Karpas-422 (cell line): ENCODE results near the gene SEC14L6. TPM values are rescaled to one million over a fixed set of nuclear protein-coding genes. Genes with fewer than 3 reads are reported as not detected.

Source experiments
- DNase-seq: peaks from one replicate; pipeline ENCODE4 v3.0.0-alpha.2; 2015
- H2AFZ ChIP-seq: fragments of 200-600 bp; sonication (generic); 2 replicates; pipeline ENCODE4 v1.6.1; 2014; ENCODE audit warnings: antibody characterized with exemption, low read length, mixed read lengths
- H3K27ac ChIP-seq: fragments of 200-600 bp; sonication (generic); 2 replicates; pipeline ENCODE4 v1.5.1; 2014; ENCODE audit warnings: mild to moderate bottlenecking, low read length, moderate library complexity
- H3K27me3 ChIP-seq: fragments of 200-600 bp; sonication (generic); 2 replicates; pipeline ENCODE4 v1.6.1; 2014; ENCODE audit warnings: low read length, mixed read lengths
- H3K36me3 ChIP-seq: fragments of 200-600 bp; sonication (generic); 2 replicates; pipeline ENCODE4 v1.6.1; 2014; ENCODE audit warnings: low read length, mixed read lengths; ENCODE audit not compliant: insufficient read depth
- H3K4me1 ChIP-seq: fragments of 200-600 bp; sonication (generic); 2 replicates; pipeline ENCODE4 v1.6.1; 2014; ENCODE audit warnings: mild to moderate bottlenecking, low read length, mixed read lengths
- H3K4me2 ChIP-seq: fragments of 200-600 bp; sonication (generic); 2 replicates; pipeline ENCODE4 v1.6.1; 2014; ENCODE audit warnings: low read length, low read depth, mild to moderate bottlenecking; ENCODE audit not compliant: poor library complexity, severe bottlenecking
- H3K4me3 ChIP-seq: fragments of 200-600 bp; sonication (generic); 2 replicates; pipeline ENCODE4 v1.5.1; 2014; ENCODE audit warnings: mild to moderate bottlenecking, antibody characterized with exemption, low read length, mixed read lengths
- H3K79me2 ChIP-seq: fragments of 200-600 bp; sonication (generic); 2 replicates; pipeline ENCODE4 v1.6.1; 2014; ENCODE audit warnings: mild to moderate bottlenecking, low read length, mixed read lengths
- H3K9ac ChIP-seq: fragments of 200-600 bp; sonication (generic); 2 replicates; pipeline ENCODE4 v1.6.0; 2014; ENCODE audit warnings: low read length
- H3K9me2 ChIP-seq: fragments of 200-600 bp; sonication (generic), shearing (Covaris generic); replicated peaks from 2 replicates; pipeline ENCODE4 v1.6.0; 2014; ENCODE audit warnings: mild to moderate bottlenecking, low read length, moderate library complexity; ENCODE audit not compliant: insufficient read depth
- H3K9me3 ChIP-seq: fragments of 300-700, 200-600 bp; sonication (generic); 2 replicates; pipeline ENCODE4 v1.6.1; 2014; ENCODE audit warnings: low read length, mixed read lengths
- H4K20me1 ChIP-seq: fragments of 200-600 bp; sonication (generic); 2 replicates; pipeline ENCODE4 v1.6.1; 2014; ENCODE audit warnings: mild to moderate bottlenecking, antibody characterized with exemption, low read length, low read depth; ENCODE audit not compliant: insufficient read depth
- total RNA-seq: library from RNA; depleted of rRNA; stranded (reverse); fragments of >200 nt; shearing (Covaris generic); gene quantifications from 2 replicates; pipeline ENCODE4 v1.2.3, GENCODE V29; 2014; ENCODE audit warnings: low replicate concordance

Gene SEC14L6
- total RNA-seq, 1 experiment from 2014 or later = not detected

DNA sequence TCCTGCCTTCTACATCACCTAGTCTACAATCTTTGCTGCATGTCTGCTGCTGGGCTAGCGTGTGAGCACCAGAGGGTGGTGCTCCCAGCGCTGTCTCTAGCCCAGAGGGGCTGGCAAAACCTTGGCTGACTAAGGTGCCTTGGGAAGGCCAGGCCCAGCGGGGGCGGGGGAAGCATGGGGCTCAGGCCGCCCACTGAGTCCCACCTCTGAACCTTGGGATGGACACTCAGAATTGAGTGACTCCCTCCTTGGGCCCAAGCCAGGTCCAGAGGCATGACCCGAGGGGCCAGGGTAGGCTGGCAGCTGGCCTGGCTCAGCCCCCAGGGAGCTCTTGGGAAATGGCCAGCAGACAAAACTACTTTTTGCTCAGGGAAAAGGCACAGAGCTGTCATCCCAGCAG is 35.5 kb upstream of the SEC14L6 start:
- Histone ChIP-seq H3K4me3 (no peak overlapping the region), H3K27me3 (no peaks in the 10 kb centered on the region), H3K4me1 (no peaks in the 10 kb centered on the region), H3K27ac (no peak overlapping the region), H3K36me3 (peaks cover 24% of the 10 kb centered on the region), H3K79me2 (no peaks in the 10 kb centered on the region), H2AFZ (no peak overlapping the region), H3K4me2 (no peak overlapping the region), H3K9me2 (no peaks in the 10 kb centered on the region), H3K9me3 (no peaks in the 10 kb centered on the region), H4K20me1 (peaks cover 14% of the 10 kb centered on the region; the same call in 1 of the 2 replicates), H3K9ac (no peak overlapping the region)
- DNase-seq = no peak

DNA sequence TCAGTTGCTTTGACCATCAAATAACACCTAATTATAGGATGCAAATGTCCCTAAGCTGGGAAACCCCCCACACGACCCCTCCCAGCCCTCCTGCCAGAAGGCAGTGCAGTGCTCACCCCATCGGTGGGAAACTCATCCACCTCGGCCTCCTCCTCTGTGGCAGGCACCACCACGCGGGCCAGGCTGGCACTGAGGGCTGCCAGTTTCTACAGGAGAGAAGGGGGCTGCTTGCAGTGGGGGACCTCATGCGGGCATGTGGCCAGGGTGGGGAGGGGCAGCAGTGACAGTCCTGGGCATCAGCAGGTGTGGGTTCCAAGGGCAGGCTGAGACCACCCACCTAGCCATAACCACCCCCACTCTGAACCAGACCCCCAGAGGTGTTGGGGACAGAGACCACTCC is 34.4 kb upstream of the SEC14L6 start:
- H3K27ac ChIP-seq = no peak overlapping the region
- H3K79me2 ChIP-seq = no peaks in the 10 kb centered on the region
- no peaks in the 10 kb centered on the region for H3K27me3 ChIP-seq
- H3K9me2 ChIP-seq = no peaks in the 10 kb centered on the region
- H3K9ac ChIP-seq = no peak overlapping the region
- DNase-seq = no peak
- H3K36me3 ChIP-seq = peaks cover 16% of the 10 kb centered on the region
- H4K20me1 ChIP-seq = peaks cover 12% of the 10 kb centered on the region; the same call in 1 of the 2 replicates
- H3K4me2 ChIP-seq = no peak overlapping the region
- no peak overlapping the region for H2AFZ ChIP-seq
- no peak overlapping the region for H3K4me3 ChIP-seq
- H3K4me1 ChIP-seq = no peaks in the 10 kb centered on the region
- H3K9me3 ChIP-seq = no peaks in the 10 kb centered on the region

DNA sequence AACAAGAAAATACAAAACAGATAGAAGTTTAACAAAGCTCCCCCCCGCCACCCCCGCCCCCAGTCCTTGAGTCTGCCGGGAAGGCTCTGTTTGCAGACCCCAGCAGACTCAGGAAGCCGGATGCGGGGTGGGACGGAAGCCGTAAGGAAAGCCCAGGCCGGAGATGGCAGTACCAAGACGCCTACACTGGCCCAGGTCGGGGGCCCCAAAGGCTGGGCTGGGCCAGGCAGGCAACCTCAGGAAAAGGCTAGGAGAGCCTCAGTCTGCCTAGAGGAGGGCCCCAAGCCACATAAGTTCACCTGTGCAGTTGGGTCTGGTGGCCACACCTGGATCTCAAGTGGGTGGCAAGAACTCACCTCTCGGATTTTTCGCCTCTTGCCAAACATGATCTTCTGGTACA is 31.9 kb upstream of the SEC14L6 start:
- Histone ChIP-seq H3K27ac (no peak overlapping the region), H4K20me1 (0 out of 2 replicates have a peak, but pooled peaks cover 11% of the 10 kb centered on the region), H3K9ac (no peak overlapping the region), H3K4me1 (no peaks in the 10 kb centered on the region), H3K4me3 (no peak overlapping the region), H3K79me2 (no peaks in the 10 kb centered on the region), H3K36me3 (peaks cover 12% of the 10 kb centered on the region), H3K9me3 (no peaks in the 10 kb centered on the region), H3K4me2 (no peak overlapping the region), H3K9me2 (no peaks in the 10 kb centered on the region), H2AFZ (no peak overlapping the region), H3K27me3 (no peaks in the 10 kb centered on the region)
- DNase-seq = no peak

DNA sequence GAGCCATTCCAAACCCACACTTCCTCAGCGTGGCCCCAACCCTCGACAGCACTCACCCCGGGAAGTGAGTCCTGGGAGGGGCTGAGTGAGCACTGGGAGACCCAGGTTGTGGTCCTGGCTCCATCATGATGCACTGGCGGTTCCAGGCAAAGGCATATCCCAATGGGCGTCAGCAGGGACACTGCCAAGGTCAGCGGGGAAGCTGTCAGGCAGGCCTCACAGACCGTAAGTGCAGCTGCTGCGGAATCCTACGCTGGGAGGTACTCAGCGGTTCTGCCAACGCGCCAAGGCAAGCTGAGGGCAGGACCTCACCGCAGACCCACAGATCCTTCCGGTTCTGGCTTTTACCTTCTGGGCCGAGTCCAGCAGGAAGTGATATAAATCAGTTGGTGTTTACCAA is 29.3 kb upstream of the SEC14L6 start:
- Histone ChIP-seq H3K9me2 (no peaks in the 10 kb centered on the region), H3K9me3 (no peaks in the 10 kb centered on the region), H3K4me1 (no peaks in the 10 kb centered on the region), H3K79me2 (no peaks in the 10 kb centered on the region), H3K27ac (no peak overlapping the region), H3K4me2 (no peak overlapping the region), H3K4me3 (no peak overlapping the region), H3K27me3 (no peaks in the 10 kb centered on the region), H2AFZ (no peak overlapping the region), H3K9ac (no peak overlapping the region), H4K20me1 (0 out of 2 replicates have a peak, but pooled peaks cover 21% of the 10 kb centered on the region), H3K36me3 (peaks cover 6% of the 10 kb centered on the region)
- no peak for DNase-seq

DNA sequence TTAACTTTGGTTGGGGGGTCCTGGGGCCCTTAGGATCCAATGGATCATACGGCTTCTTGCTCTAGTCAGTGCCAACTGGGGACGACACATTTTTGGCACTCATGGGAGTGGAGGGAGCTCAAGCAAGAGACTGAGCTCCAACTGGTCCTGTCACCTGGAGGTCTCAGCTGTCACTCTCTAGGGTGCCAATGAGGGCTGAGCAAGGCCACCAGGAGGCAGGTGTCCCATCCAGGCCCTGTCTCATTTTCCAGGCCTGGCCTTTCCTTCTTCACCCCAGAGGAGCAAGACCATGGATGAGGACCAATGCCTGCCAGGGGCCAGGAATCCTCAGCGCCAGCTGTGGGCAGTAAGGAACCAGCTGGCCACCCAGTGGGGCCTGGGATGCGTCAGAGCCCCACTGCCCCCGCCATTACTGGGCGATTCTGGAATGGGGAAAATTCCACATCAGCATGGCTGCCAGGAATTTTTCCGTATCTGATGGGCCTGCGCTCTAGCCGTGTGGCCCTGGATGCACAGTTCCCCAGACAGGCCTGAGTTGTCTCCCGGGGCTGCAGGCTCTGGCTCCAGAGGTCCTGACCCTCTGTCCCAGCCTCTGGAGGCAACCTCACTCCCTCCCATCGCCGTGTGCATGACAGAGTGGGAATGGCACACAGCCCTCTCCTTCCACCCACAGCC is 28.6 kb upstream of the SEC14L6 start:
- Histone ChIP-seq H3K36me3 (peaks cover 2% of the 10 kb centered on the region), H3K9me2 (no peaks in the 10 kb centered on the region), H3K9ac (no peak overlapping the region), H3K4me2 (no peak overlapping the region), H3K27ac (no peak overlapping the region), H2AFZ (no peak overlapping the region), H4K20me1 (0 out of 2 replicates have a peak, but pooled peaks cover 21% of the 10 kb centered on the region), H3K4me1 (no peaks in the 10 kb centered on the region), H3K9me3 (no peaks in the 10 kb centered on the region), H3K27me3 (no peaks in the 10 kb centered on the region), H3K4me3 (no peak overlapping the region), H3K79me2 (no peaks in the 10 kb centered on the region)
- no peak for DNase-seq

DNA sequence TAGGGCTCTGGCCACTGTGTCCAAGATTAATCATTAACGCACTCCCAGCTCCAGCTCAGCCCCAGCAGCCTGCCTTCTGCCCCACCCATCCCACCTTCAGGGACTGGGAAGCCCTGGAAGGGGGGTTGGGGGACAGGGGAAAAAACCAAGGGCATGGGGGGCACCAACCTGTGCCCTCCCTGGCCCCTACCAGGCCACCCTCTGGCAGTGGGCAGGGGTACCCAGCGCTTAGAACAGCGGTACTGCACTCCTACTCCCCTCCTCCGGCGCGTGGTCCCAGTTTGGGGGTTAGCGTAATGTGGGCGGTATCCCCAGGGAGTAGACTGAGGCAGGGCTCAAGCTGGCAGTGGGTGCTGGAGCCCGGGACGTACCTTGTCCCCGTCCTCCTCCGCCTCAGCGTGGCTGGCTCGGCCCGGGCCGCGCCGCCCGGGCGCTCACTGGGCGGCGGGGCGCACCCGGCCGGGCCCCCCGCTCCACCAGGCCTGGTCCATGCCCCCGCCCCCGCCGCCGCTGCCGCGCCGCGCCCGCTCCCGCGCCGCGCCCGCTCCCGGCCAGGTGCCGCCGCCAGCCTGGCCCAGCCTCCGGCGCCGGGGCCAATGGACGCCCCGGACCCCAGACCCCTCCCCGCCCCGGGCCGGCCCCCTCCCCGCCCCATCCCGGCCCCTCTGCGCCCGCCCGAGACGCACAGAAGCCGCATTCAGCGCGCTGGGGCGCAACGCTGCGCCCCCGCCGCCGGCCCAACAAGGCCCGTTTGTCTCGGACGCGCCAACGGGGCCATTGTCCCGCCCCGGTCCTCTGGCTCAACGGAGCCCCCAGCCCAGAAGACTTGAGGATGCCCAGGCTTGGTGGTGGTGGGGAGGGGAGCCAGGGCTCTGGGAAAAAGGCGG is 27.8 kb upstream of the SEC14L6 start, which contains the start of gene GAL3ST1:
TSS of gene GAL3ST1 (minus strand) at position 571 of the 887 bp plus-strand sequence. CDS start 17,273 bp downstream, outside the sequence.
- no peaks in the 10 kb centered on the region for H3K9me3 ChIP-seq
- no peaks in the 10 kb centered on the region for H3K9me2 ChIP-seq
- no peak for DNase-seq
- H3K4me1 ChIP-seq = no peaks in the 10 kb centered on the region
- H3K4me2 ChIP-seq = no peak within 1 kb of the TSS
- no peak within 1 kb of the TSS for H2AFZ ChIP-seq
- H3K36me3 ChIP-seq = peaks cover 2% of the 10 kb centered on the region
- 0 out of 2 replicates have a peak, but pooled peaks cover 21% of the 10 kb centered on the region for H4K20me1 ChIP-seq
- no peak within 1 kb of the TSS for H3K27ac ChIP-seq
- H3K27me3 ChIP-seq = no peaks in the 10 kb centered on the region
- no peak within 1 kb of the TSS for H3K4me3 ChIP-seq
- no peak within 1 kb of the TSS for H3K9ac ChIP-seq
- no peaks in the 10 kb centered on the region for H3K79me2 ChIP-seq

DNA sequence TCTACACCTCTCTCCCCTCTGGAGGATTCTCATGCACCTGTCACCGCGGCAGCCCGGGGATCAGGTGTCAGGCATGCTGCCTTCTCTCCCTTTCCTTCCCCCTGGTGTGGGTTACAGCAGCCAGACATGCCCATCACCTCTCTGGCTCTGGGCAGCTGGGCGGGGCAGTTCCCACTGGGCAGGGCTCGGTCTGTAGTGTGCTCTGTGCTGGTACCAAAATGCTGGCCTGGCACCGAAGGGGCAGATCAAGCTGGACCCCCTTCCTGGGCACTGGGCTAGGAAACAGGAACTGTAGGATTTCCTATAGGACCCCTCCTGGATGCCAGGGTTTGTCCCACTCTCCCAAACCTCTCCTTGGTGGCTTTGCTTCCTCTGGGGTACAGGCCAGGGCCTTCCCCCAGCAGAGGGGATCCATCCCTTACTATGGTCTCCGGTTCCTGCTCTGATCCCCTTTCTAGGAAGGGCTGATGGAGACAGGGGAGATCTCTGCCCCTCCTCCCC is 27.1 kb upstream of the SEC14L6 start:
- Histone ChIP-seq H4K20me1 (0 out of 2 replicates have a peak, but pooled peaks cover 21% of the 10 kb centered on the region), H3K27ac (no peak overlapping the region), H3K79me2 (no peaks in the 10 kb centered on the region), H3K4me2 (no peak overlapping the region), H2AFZ (no peak overlapping the region), H3K9ac (no peak overlapping the region), H3K27me3 (no peaks in the 10 kb centered on the region), H3K9me2 (no peaks in the 10 kb centered on the region), H3K9me3 (no peaks in the 10 kb centered on the region), H3K4me3 (no peak overlapping the region), H3K4me1 (no peaks in the 10 kb centered on the region), H3K36me3 (peaks cover 2% of the 10 kb centered on the region)
- no peak for DNase-seq
